IMR-90 (cell line): Measurements from ENCODE around the gene SYCE3. TPM values are rescaled to one million over a fixed set of nuclear protein-coding genes. Genes with fewer than 3 reads are reported as not detected.

Experiments
- MAFK ChIP-seq: IDR thresholded peaks from 2 replicates; pipeline ENCODE4 v1.6.1; 2012; ENCODE audit warnings: low read depth, low read length, improper control_type of control experiment
- MAZ ChIP-seq: IDR thresholded peaks from 2 replicates; pipeline ENCODE4 v1.6.1; 2012; ENCODE audit warnings: low read depth, mild to moderate bottlenecking, low read length, improper control_type of control experiment, moderate library complexity, borderline replicate concordance
- RAD21 ChIP-seq: IDR thresholded peaks from 2 replicates; pipeline ENCODE4 v1.6.1; 2012; ENCODE audit warnings: low read length, improper control_type of control experiment
- polyA plus RNA-seq, 3 experiments: library from polyadenylated mRNA; depleted of rRNA; stranded (reverse); fragments of >200 nt; gene quantifications; 2 replicates each; pipeline ENCODE4 v1.2.3, GENCODE V29; 2012; ENCODE audit warnings: low replicate concordance in 1 of 3
- total RNA-seq: library from RNA; depleted of rRNA; stranded (reverse); fragments of >200 nt; gene quantifications from 2 replicates; pipeline ENCODE4 v1.2.3, GENCODE V29; 2012
- TF ChIP-seq, protein P1 (sequence below): conservative IDR thresholded peaks from 2 replicates; pipeline ENCODE4 v1.5.1; 2012; ENCODE audit warnings: mild to moderate bottlenecking, low read depth, low read length, improper control_type of control experiment

The SYCE3 gene
- total and polyA plus RNA-seq, 2 of the 4 experiments (the other 2 are of a cell fraction) = not detected

DNA sequence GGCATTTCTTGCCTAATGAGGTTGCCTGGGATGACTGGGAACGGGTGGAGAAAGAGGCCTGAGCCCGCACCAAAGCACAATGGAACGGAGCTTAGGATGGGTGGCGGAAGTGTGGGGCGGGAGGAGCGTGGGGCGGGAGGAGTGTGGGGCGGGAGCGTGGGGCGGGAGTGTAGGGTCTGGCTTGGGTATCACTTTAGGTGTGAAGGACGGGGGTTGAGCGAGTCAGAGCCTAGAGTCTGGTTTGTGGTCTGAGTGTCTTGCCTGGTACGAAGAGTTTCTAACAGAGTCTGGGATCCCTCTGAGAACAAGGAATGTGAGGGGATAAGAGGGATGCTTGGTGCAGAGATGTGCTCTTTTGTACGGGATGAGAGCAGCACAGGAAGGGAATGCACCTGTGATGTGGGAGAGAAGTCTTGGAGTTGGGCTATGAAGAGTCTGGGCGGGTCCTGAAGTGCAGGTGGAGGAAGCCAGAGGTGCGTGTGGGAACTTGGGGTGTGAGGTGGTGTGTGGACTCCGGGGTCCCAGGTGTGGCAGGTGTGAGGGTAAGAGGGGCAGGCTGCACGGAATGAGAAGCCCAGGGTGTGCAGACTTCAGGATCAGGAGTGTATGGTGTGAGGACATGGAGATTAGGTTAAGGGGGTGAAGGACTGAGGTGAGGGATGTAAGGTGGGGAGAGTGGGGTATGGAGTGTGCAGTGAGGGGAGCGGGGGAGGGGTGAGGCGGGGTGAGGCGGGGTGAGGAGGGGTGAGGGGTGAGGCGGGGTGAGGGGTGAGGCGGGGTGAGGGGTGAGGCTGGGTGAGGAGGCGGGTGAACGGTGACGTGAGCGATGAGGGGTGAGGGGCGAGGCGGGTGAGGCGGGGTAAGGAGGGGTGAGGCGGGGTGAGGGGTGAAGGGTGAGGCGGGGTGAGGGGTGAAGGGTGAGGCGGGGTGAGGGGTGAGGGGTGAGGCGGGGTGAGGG lies 1.0 kb downstream of the SYCE3 start (continued):
- no peak for TF ChIP-seq RAD21
- TF ChIP-seq MAZ = no peak
- TF ChIP-seq, protein P1, sequence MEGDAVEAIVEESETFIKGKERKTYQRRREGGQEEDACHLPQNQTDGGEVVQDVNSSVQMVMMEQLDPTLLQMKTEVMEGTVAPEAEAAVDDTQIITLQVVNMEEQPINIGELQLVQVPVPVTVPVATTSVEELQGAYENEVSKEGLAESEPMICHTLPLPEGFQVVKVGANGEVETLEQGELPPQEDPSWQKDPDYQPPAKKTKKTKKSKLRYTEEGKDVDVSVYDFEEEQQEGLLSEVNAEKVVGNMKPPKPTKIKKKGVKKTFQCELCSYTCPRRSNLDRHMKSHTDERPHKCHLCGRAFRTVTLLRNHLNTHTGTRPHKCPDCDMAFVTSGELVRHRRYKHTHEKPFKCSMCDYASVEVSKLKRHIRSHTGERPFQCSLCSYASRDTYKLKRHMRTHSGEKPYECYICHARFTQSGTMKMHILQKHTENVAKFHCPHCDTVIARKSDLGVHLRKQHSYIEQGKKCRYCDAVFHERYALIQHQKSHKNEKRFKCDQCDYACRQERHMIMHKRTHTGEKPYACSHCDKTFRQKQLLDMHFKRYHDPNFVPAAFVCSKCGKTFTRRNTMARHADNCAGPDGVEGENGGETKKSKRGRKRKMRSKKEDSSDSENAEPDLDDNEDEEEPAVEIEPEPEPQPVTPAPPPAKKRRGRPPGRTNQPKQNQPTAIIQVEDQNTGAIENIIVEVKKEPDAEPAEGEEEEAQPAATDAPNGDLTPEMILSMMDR = no peak
- TF ChIP-seq MAFK = no peak
